H1 (cell line): ENCODE data around the gene CNNM3. TPM values are rescaled to one million over a fixed set of nuclear protein-coding genes. Genes with fewer than 3 reads are reported as not detected.

Source experiments
- CTCF ChIA-PET: fragments of 300-600 bp; sonication (Branson Sonifier 250); formaldehyde crosslinking; loops from one replicate; lab custom pipeline; 2021; ENCODE audit not compliant: partially characterized antibody; lab: Charles Lee
- POLR2A ChIA-PET: fragments of 300-600 bp; sonication (Branson Sonifier 250); formaldehyde crosslinking; loops from one replicate; lab custom pipeline; 2021; ENCODE audit warnings: inconsistent platforms; ENCODE audit not compliant: partially characterized antibody; lab: Charles Lee
- DNase-seq, 2 experiments: peaks; one replicate each; pipeline versions ENCODE4 v3.0.0 to v3.0.0-alpha.2; 2010 to 2022; ENCODE audit warnings: low spot score in 2 of 2, low read depth in 1 of 2, mixed read lengths in 1 of 2
- FAIRE-seq: peaks from 2 replicates; lab custom pipeline; 2011; peaks lifted over from hg19 to GRCh38; lab: Jason Lieb, UNC
- H2AFZ ChIP-seq: 2 replicates; pipeline ENCODE4 v1.8.1; 2012; ENCODE audit warnings: low read length, inconsistent platforms
- H2AK5ac ChIP-seq: 2 replicates; pipeline ENCODE4 v1.6.1; 2013; ENCODE audit warnings: low read depth, low read length
- H2BK120ac ChIP-seq: replicated peaks from 2 replicates; pipeline ENCODE3; 2013; ENCODE audit warnings: low read depth, low read length, inconsistent platforms
- H2BK12ac ChIP-seq: 2 replicates; pipeline ENCODE4 v1.6.1; 2013; ENCODE audit warnings: low read depth, low read length
- H2BK15ac ChIP-seq: 2 replicates; pipeline ENCODE4 v1.6.1; 2013; ENCODE audit warnings: low read length
- H2BK20ac ChIP-seq: 2 replicates; pipeline ENCODE4 v1.6.1; 2013; ENCODE audit warnings: low read length
- H2BK5ac ChIP-seq: 2 replicates; pipeline ENCODE4 v1.6.1; 2013; ENCODE audit warnings: low read depth, low read length
- H3K14ac ChIP-seq: 2 replicates; pipeline ENCODE4 v1.6.1; 2013; ENCODE audit warnings: inconsistent platforms; ENCODE audit not compliant: insufficient read length
- H3K18ac ChIP-seq: 2 replicates; pipeline ENCODE4 v1.6.1; 2013; ENCODE audit warnings: low read length; ENCODE audit errors: extremely low read depth
- H3K23ac ChIP-seq: 2 replicates; pipeline ENCODE4 v1.6.1; 2013; ENCODE audit warnings: inconsistent platforms; ENCODE audit not compliant: insufficient read length
- H3K23me2 ChIP-seq: 2 replicates; pipeline ENCODE4 v1.6.1; 2013; ENCODE audit warnings: low read depth, low read length
- H3K27ac ChIP-seq: 2 replicates; pipeline ENCODE4 v1.6.1; 2011; ENCODE audit warnings: low read depth, low read length, inconsistent platforms
- H3K27me3 ChIP-seq, 4 experiments: replicated peaks in 1 of 4; 1 replicate in 1 of 4; 2 replicates in 3 of 4; pipeline versions ENCODE4 v1.6.1 to v1.8.1; 2011 to 2013; ENCODE audit warnings: low read length in 3 of 4, mild to moderate bottlenecking in 3 of 4, inconsistent platforms in 2 of 4, mixed read lengths in 2 of 4, moderate library complexity in 1 of 4; ENCODE audit not compliant: control insufficient read depth in 3 of 4, insufficient read depth in 3 of 4; ENCODE audit errors: extremely low read depth in 1 of 4
- H3K36me3 ChIP-seq, 4 experiments: 2 replicates each; pipeline versions ENCODE4 v1.6.1 to v1.8.1; 2011 to 2013; ENCODE audit warnings: mild to moderate bottlenecking in 4 of 4, low read length in 3 of 4, moderate library complexity in 2 of 4, control low read depth in 1 of 4, inconsistent platforms in 1 of 4; ENCODE audit not compliant: insufficient read depth in 4 of 4, control insufficient read depth in 2 of 4
- H3K4ac ChIP-seq: replicated peaks from 2 replicates; pipeline ENCODE3; 2013; ENCODE audit warnings: low read length, low read depth, mixed read lengths, inconsistent platforms; ENCODE audit not compliant: insufficient read length
- H3K4me1 ChIP-seq, 4 experiments: replicated peaks in 1 of 4; 1 replicate in 1 of 4; 2 replicates in 3 of 4; pipeline versions ENCODE4 v1.6.1 to v1.8.1; 2011 to 2013; ENCODE audit warnings: low read length in 3 of 4, inconsistent platforms in 2 of 4, mixed read lengths in 1 of 4; ENCODE audit not compliant: insufficient read depth in 4 of 4, control insufficient read depth in 3 of 4
- H3K4me2 ChIP-seq, 2 experiments: 2 replicates each; pipeline versions ENCODE4 v1.6.1 to v1.8.1; 2011 to 2013; ENCODE audit warnings: low read depth in 2 of 2, low read length in 2 of 2, control low read depth in 1 of 2, inconsistent platforms in 1 of 2, mild to moderate bottlenecking in 1 of 2; ENCODE audit not compliant: insufficient read depth in 1 of 2
- H3K4me3 ChIP-seq, 4 experiments: fragments of 200-600, 300-600 bp in 1 of 4; sonication (generic), shearing (Covaris generic), sonication (Bioruptor Twin) in 1 of 4; 2 replicates each; pipeline versions ENCODE4 v1.5.1 to v1.8.1; 2011 to 2016; ENCODE audit warnings: low read length in 4 of 4, low read depth in 3 of 4, control low read depth in 2 of 4, inconsistent platforms in 2 of 4, mild to moderate bottlenecking in 2 of 4, mixed read lengths in 1 of 4, moderate library complexity in 1 of 4; ENCODE audit not compliant: insufficient read depth in 2 of 4; ENCODE audit errors: extremely low read depth in 1 of 4
- H3K56ac ChIP-seq: replicated peaks from 2 replicates; pipeline ENCODE3; 2013; ENCODE audit warnings: low read depth, mild to moderate bottlenecking, mixed read lengths, low read length, inconsistent platforms; ENCODE audit not compliant: insufficient read length
- H3K79me1 ChIP-seq: 2 replicates; pipeline ENCODE4 v1.6.1; 2013; ENCODE audit warnings: low read depth, low read length, control low read depth
- H3K79me2 ChIP-seq, 2 experiments: 2 replicates each; pipeline versions ENCODE4 v1.6.1 to v1.8.1; 2012 to 2013; ENCODE audit warnings: low read length in 2 of 2, mild to moderate bottlenecking in 2 of 2, inconsistent platforms in 1 of 2; ENCODE audit not compliant: insufficient read depth in 2 of 2, control insufficient read depth in 1 of 2
- H3K9ac ChIP-seq, 4 experiments: replicated peaks in 1 of 4; 1 replicate in 1 of 4; 2 replicates in 3 of 4; pipeline versions ENCODE4 v1.6.1 to v1.8.1; 2011 to 2013; ENCODE audit warnings: low read depth in 3 of 4, low read length in 3 of 4, control low read depth in 2 of 4, mild to moderate bottlenecking in 2 of 4, moderate library complexity in 2 of 4, inconsistent platforms in 1 of 4; ENCODE audit errors: extremely low read depth in 1 of 4
- H3K9me3 ChIP-seq, 2 experiments: 2 replicates each; pipeline versions ENCODE4 v1.6.1 to v1.8.1; 2012 to 2013; ENCODE audit warnings: mild to moderate bottlenecking in 2 of 2, moderate library complexity in 2 of 2, control low read depth in 1 of 2, inconsistent platforms in 1 of 2, low read depth in 1 of 2, low read length in 1 of 2, mixed read lengths in 1 of 2; ENCODE audit not compliant: insufficient read depth in 2 of 2
- H4K20me1 ChIP-seq, 2 experiments: replicated peaks in 1 of 2; 2 replicates each; pipeline versions ENCODE3 to v1.8.1; 2011 to 2013; ENCODE audit warnings: inconsistent platforms in 2 of 2, low read length in 2 of 2, mild to moderate bottlenecking in 1 of 2; ENCODE audit not compliant: insufficient read depth in 2 of 2, control insufficient read depth in 1 of 2
- H4K5ac ChIP-seq: 2 replicates; pipeline ENCODE4 v1.6.1; 2013; ENCODE audit warnings: low read length, low read depth, mixed read lengths, inconsistent platforms; ENCODE audit not compliant: insufficient read length
- H4K8ac ChIP-seq: 2 replicates; pipeline ENCODE4 v1.8.0; 2013; ENCODE audit warnings: mild to moderate bottlenecking, moderate library complexity, low read length, inconsistent platforms; ENCODE audit not compliant: insufficient read depth; ENCODE audit errors: extremely low read depth
- H4K91ac ChIP-seq: replicated peaks from 2 replicates; pipeline ENCODE3; 2013; ENCODE audit warnings: low read length, mixed read lengths, inconsistent platforms; ENCODE audit not compliant: insufficient read length
- ASH2L ChIP-seq: fragments of 200-600, 300-600 bp; sonication (generic); IDR thresholded peaks from one replicate; pipeline ENCODE4 v1.7.1; 2017; ENCODE audit warnings: low read length
- CBX5 ChIP-seq: fragments of 300-800, 300-1000 bp; sonication (generic); IDR thresholded peaks from 2 replicates; pipeline ENCODE4 v1.7.1; 2016; ENCODE audit warnings: antibody characterized with exemption, low read length, low read depth
- CBX8 ChIP-seq: fragments of 300-800, 300-1000 bp; sonication (generic); IDR thresholded peaks from 2 replicates; pipeline ENCODE4 v1.7.1; 2016; ENCODE audit warnings: low read depth, low read length, borderline replicate concordance
- GABPA ChIP-seq: IDR thresholded peaks from 2 replicates; pipeline ENCODE4 v1.6.1; 2011; ENCODE audit warnings: mild to moderate bottlenecking, low read length, moderate library complexity, borderline replicate concordance; ENCODE audit not compliant: insufficient read depth
- GTF2F1 ChIP-seq: IDR thresholded peaks from 2 replicates; pipeline ENCODE4 v1.6.1; 2012; ENCODE audit warnings: low read depth, low read length, improper control_type of control experiment, borderline replicate concordance
- RNF2 ChIP-seq: fragments of 200-900, 300-1000 bp; sonication (generic); IDR thresholded peaks from 2 replicates; pipeline ENCODE4 v1.7.1; 2016; ENCODE audit warnings: borderline replicate concordance, low read depth, mild to moderate bottlenecking, antibody characterized with exemption, low read length; ENCODE audit not compliant: poor library complexity, severe bottlenecking; ENCODE audit errors: missing control alignments
- WGBS, 2 experiments: shearing (Covaris generic) in 1 of 2; methylation state at CpG; one replicate each; pipeline versions ENCODE4 v1.1.6 to v1.1.7; 2013 to 2015; ENCODE audit warnings: low lambda C conversion rate in 2 of 2, mixed read lengths in 2 of 2, inconsistent platforms in 1 of 2, low coverage in 1 of 2, missing lambda C conversion rate in 1 of 2; ENCODE audit not compliant: insufficient replicate concordance in 2 of 2, insufficient coverage in 1 of 2, insufficient read length in 1 of 2; ENCODE audit errors: extremely low coverage in 1 of 2, missing lambda C conversion rate in 1 of 2; 5-methylcytosine and 5-hydroxymethylcytosine counted together
- polyA plus RNA-seq, 7 experiments: library from polyadenylated mRNA; depleted of rRNA in 3 of 7; stranded (reverse) in 5 of 7; unstranded in 2 of 7; fragments of >200 nt in 5 of 7; fragments of 200-250 nt in 2 of 7; gene quantifications; 1 replicate in 5 of 7; 2 replicates in 1 of 7; 4 replicates in 1 of 7; pipeline versions ENCODE4 v1.2.1 to v1.2.3, GENCODE V29; 2011 to 2013; ENCODE audit warnings: missing spikeins in 2 of 7, mixed read lengths in 2 of 7
- total RNA-seq: library from RNA; stranded (reverse); fragmentation: NEBNext Ultra II Directional; extraction: Animal tissue kit (Norgen Biotek cat#: 25700); gene quantifications from 2 replicates; pipeline ENCODE4 v1.2.1, GENCODE V29; 2021
- TF ChIP-seq, protein P1 (sequence below): IDR thresholded peaks from 2 replicates; pipeline ENCODE4 v1.6.1; 2012; ENCODE audit warnings: inconsistent platforms
- TF ChIP-seq, protein P2 (sequence below), 3 experiments: IDR thresholded peaks; 1 replicate in 2 of 3; 2 replicates in 1 of 3; pipeline versions ENCODE4 v1.5.1 to v1.6.1; 2011; ENCODE audit warnings: low read length in 3 of 3, mild to moderate bottlenecking in 3 of 3, inconsistent platforms in 2 of 3, low read depth in 1 of 3, moderate library complexity in 1 of 3; ENCODE audit not compliant: insufficient read depth in 1 of 3; ENCODE audit errors: control extremely low read depth in 1 of 3

Gene CNNM3
- total and polyA plus RNA-seq, 2 of the 8 experiments (the other 6 are each of a cell fraction or from before 2014, with no cell fraction given): 29.1 to 29.2 TPM

DNA sequence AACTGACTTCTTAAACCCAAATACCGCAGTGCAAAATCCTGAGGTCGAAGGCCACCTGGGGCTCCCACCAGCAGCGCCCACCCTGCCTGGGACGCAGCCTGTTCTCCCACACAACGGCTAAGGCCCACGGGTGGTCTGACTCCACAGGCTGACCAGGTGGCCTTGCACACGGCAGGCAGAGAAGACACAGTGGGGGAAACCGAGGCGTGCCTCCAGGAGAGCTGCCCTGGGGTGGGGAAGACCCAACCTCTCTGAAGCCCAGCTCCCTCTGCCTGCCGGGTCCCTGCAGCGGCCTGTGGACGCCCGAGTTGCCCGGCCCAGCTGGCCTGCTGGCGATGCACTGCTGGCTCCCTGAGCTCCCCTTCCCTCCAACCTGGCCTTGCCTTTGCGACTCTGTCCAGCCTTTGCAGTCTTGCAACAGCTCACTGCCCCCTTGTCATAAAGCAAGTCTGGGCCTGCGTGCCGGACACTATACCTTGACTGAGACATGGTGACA lies 63.5 kb downstream of the CNNM3 start:
- no peak overlapping the region for H3K4me3 ChIP-seq
- H3K23ac ChIP-seq: no peak overlapping the region
- POLR2A ChIA-PET: interaction anchor here (1.0 to 2.8 kb wide), 6 partner anchors 11 to 59 kb away, joined by 3 to 9 read pairs (median 6); no protein-coding TSS in a partner anchor
- H2BK5ac ChIP-seq: peak overlapping the region; percentile 62; the same call in 1 of the 2 replicates
- no peak overlapping the region for H3K14ac ChIP-seq
- 94% methylated on average over 18 of the region's 18 CpGs; no CpG with 5 or more reads in 1 of the 2 experiments for WGBS, 2 experiments
- no peaks in the 10 kb centered on the region for H3K79me2 ChIP-seq
- H3K4me1 ChIP-seq: peaks cover 3 to 36% (median 28%) of the 10 kb centered on the region in 4 experiments
- H3K9ac ChIP-seq: no peak overlapping the region
- no peaks in the 10 kb centered on the region for H4K20me1 ChIP-seq
- CTCF ChIA-PET: interaction anchor here (0.6 to 4.0 kb wide), 9 partner anchors 11 to 75 kb away, joined by 3 to 18 read pairs (median 4); partner anchors contain the start of gene ANKRD39
- peak overlapping the region; percentile 45 for H4K91ac ChIP-seq
- no peak overlapping the region for H3K56ac ChIP-seq
- 0 out of 2 replicates have a peak overlapping the region, but pooled peaks have one; percentile 15 for H4K8ac ChIP-seq
- peak overlapping the region; percentile 7 for H4K5ac ChIP-seq
- H2AFZ ChIP-seq: no peak overlapping the region
- H2AK5ac ChIP-seq: no peak overlapping the region; the same call in 1 of the 2 replicates
- DNase-seq (no peak), FAIRE-seq (no peak)
- peak overlapping the region; percentile 24 for H2BK120ac ChIP-seq
- H3K36me3 ChIP-seq: no peaks in the 10 kb centered on the region
- peaks cover 2% of the 10 kb centered on the region; the same call in 1 of the 2 replicates for H3K23me2 ChIP-seq
- H2BK20ac ChIP-seq: 0 out of 2 replicates have a peak overlapping the region, but pooled peaks have one; percentile 51
- no peaks in the 10 kb centered on the region for H3K79me1 ChIP-seq
- no peaks in the 10 kb centered on the region for H3K9me3 ChIP-seq
- H3K4ac ChIP-seq: no peak overlapping the region
- no peak overlapping the region for H3K27ac ChIP-seq
- H3K18ac ChIP-seq: peak overlapping the region; percentile 84; the same call in 1 of the 2 replicates
- no peak overlapping the region for H3K4me2 ChIP-seq
- peaks cover 0 to 2% (median 0%) of the 10 kb centered on the region in 4 experiments; a peak in 1 of 7 replicates for H3K27me3 ChIP-seq
- peak overlapping the region; percentile 80; the same call in 1 of the 2 replicates for H2BK12ac ChIP-seq
- no peak overlapping the region; the same call in 1 of the 2 replicates for H2BK15ac ChIP-seq
- TF ChIP-seq ASH2L (no peak), GTF2F1 (no peak), CBX8 (no peak), GABPA (no peak), RNF2 (no peak), CBX5 (no peak)
- TF ChIP-seq, protein P1, sequence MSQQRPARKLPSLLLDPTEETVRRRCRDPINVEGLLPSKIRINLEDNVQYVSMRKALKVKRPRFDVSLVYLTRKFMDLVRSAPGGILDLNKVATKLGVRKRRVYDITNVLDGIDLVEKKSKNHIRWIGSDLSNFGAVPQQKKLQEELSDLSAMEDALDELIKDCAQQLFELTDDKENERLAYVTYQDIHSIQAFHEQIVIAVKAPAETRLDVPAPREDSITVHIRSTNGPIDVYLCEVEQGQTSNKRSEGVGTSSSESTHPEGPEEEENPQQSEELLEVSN: no peak
- TF ChIP-seq, protein P2, sequence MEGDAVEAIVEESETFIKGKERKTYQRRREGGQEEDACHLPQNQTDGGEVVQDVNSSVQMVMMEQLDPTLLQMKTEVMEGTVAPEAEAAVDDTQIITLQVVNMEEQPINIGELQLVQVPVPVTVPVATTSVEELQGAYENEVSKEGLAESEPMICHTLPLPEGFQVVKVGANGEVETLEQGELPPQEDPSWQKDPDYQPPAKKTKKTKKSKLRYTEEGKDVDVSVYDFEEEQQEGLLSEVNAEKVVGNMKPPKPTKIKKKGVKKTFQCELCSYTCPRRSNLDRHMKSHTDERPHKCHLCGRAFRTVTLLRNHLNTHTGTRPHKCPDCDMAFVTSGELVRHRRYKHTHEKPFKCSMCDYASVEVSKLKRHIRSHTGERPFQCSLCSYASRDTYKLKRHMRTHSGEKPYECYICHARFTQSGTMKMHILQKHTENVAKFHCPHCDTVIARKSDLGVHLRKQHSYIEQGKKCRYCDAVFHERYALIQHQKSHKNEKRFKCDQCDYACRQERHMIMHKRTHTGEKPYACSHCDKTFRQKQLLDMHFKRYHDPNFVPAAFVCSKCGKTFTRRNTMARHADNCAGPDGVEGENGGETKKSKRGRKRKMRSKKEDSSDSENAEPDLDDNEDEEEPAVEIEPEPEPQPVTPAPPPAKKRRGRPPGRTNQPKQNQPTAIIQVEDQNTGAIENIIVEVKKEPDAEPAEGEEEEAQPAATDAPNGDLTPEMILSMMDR (IDR thresholded peaks at IDR 0.05; ENCODE audit: control extremely low read depth in 1 of 3, insufficient read depth in 1 of 3, low read depth in 1 of 3, low read length in 3 of 3): no peak
